ENCODE data around the gene CD2AP. TPM values are rescaled to one million over a fixed set of nuclear protein-coding genes. Genes with fewer than 3 reads are reported as not detected.

CD2AP gene
- polyA plus RNA-seq, 1 experiment: 12.5 TPM

DNA sequence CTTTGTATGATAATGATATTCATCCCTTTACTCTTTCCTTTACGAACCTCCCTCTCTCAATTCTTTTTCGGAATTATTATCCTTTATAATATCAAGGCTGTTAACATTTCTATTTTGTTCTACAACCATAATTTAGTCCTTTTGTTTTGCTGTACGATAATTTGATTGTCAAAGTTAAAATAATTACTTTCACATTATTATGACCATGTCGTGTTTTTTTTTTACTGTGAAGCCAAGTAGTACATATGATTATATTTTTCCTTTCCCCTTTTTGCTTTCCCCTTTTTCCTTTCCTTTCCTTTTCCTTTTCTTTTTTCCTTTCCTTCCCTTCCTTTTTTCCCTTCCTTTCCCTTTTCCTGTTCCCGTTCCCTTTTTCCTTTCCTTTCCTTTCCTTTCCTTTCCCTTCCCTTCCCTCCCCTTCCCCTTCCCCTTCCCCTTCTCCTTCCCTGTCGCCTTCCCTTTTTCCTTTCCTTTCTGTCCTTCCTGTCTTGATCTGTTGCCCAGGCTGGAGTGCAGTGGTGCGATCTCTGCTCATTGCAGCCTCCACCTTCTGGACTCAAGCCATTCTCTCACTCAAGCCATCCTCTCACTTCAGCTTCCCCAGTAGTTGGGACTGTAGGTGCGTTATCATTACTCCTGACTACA lies 19.5 kb downstream of the CD2AP start:
- Histone ChIP-seq H3K4me3 (ENCODE audit: low read depth, low read length) (no peak overlapping the region), H3K9me3 (ENCODE audit: control insufficient read depth, insufficient read depth, low read length) (no peaks in the 10 kb centered on the region), H3K27ac (ENCODE audit: low read depth, low read length) (no peak overlapping the region), H3K27me3 (ENCODE audit: control insufficient read depth, insufficient read depth, low read length) (no peaks in the 10 kb centered on the region)
- ChIA-PET POLR2A (no interaction called here), CTCF (no interaction called here)
- DNase-seq (ENCODE audit: low read depth, low spot score): no peak
- TF ChIP-seq, protein P1, sequence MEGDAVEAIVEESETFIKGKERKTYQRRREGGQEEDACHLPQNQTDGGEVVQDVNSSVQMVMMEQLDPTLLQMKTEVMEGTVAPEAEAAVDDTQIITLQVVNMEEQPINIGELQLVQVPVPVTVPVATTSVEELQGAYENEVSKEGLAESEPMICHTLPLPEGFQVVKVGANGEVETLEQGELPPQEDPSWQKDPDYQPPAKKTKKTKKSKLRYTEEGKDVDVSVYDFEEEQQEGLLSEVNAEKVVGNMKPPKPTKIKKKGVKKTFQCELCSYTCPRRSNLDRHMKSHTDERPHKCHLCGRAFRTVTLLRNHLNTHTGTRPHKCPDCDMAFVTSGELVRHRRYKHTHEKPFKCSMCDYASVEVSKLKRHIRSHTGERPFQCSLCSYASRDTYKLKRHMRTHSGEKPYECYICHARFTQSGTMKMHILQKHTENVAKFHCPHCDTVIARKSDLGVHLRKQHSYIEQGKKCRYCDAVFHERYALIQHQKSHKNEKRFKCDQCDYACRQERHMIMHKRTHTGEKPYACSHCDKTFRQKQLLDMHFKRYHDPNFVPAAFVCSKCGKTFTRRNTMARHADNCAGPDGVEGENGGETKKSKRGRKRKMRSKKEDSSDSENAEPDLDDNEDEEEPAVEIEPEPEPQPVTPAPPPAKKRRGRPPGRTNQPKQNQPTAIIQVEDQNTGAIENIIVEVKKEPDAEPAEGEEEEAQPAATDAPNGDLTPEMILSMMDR (IDR thresholded peaks at IDR 0.05; ENCODE audit: low read depth, low read length): no peak

DNA sequence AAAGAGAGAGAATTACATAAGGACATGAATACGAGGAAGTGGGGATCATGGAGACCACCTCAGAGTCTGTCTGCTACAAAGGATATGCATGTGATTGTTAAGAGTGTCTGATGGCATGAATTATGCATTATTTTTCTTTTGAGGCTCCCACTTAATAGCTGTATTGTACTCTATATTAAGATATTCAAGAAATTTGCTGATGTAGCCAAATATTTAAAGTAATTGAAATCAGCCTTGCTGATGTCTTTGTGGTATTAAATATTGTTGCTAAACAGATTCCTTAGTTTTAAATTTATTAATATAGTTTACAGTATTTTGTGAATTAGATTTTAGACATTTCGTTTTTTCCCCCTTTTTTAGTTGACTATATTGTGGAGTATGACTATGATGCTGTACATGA lies 25.3 kb downstream of the CD2AP start:
- TF ChIP-seq, protein P1 (IDR thresholded peaks at IDR 0.05; ENCODE audit: low read depth, low read length): no peak
- no peaks in the 10 kb centered on the region; the same call in 1 of the 2 replicates for H3K9me3 ChIP-seq (ENCODE audit: control insufficient read depth, insufficient read depth, low read length)
- no peak overlapping the region for H3K27ac ChIP-seq (ENCODE audit: low read depth, low read length)
- no peak for DNase-seq (ENCODE audit: low read depth, low spot score)
- H3K27me3 ChIP-seq (ENCODE audit: control insufficient read depth, insufficient read depth, low read length): no peaks in the 10 kb centered on the region
- POLR2A ChIA-PET: no interaction called here
- no peak overlapping the region for H3K4me3 ChIP-seq (ENCODE audit: low read depth, low read length)
- CTCF ChIA-PET: no interaction called here

DNA sequence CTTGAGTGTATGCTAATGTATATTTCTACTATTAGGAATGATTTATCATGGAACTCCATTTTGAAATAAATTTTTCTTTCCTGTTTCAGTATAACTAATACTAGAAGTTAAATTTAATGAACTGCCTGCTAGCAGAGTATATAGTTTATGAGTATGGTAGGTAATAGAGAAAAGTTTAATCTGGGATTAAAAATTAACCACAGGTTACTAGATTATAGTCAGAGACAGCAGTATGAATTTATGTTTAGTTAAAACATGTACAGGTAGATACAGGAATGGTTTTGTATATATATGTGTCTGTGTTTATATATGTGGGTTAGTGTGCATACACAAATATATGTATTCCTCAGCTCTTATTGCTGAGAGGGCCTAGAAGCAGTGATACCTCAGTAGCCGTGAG lies 32.3 kb downstream of the CD2AP start:
- no peaks in the 10 kb centered on the region for H3K27me3 ChIP-seq (ENCODE audit: control insufficient read depth, insufficient read depth, low read length)
- ChIA-PET POLR2A (no interaction called here), CTCF (no interaction called here)
- no peak overlapping the region for H3K4me3 ChIP-seq (ENCODE audit: low read depth, low read length)
- no peak overlapping the region for H3K27ac ChIP-seq (ENCODE audit: low read depth, low read length)
- TF ChIP-seq, protein P1 (IDR thresholded peaks at IDR 0.05; ENCODE audit: low read depth, low read length): no peak
- DNase-seq (ENCODE audit: low read depth, low spot score): no peak
- peaks cover 6% of the 10 kb centered on the region; the same call in 1 of the 2 replicates for H3K9me3 ChIP-seq (ENCODE audit: control insufficient read depth, insufficient read depth, low read length)

DNA sequence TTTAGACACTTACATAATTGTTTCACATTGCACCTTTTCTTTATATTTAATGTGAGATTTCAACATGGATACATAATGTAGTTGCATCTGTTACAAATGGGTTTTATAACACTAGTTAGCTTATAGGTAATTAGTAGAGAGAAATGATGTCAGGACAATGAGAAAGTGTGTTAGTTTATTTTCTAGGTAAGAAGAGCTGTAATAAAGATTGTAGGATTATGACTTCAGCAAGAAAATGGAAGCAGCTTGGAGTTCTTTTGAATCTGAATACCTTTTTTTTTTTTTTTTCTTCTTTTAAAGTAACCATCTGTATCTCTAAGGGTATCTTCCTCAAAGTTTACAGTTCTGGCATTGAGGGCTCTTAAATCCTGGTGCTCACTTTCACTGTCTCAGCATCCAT lies 35.3 kb downstream of the CD2AP start:
- Histone ChIP-seq H3K27me3 (ENCODE audit: control insufficient read depth, insufficient read depth, low read length) (no peaks in the 10 kb centered on the region), H3K27ac (ENCODE audit: low read depth, low read length) (no peak overlapping the region), H3K4me3 (ENCODE audit: low read depth, low read length) (no peak overlapping the region), H3K9me3 (ENCODE audit: control insufficient read depth, insufficient read depth, low read length) (peaks cover 6% of the 10 kb centered on the region; the same call in 1 of the 2 replicates)
- TF ChIP-seq, protein P1 (IDR thresholded peaks at IDR 0.05; ENCODE audit: low read depth, low read length): no peak
- ChIA-PET POLR2A (no interaction called here), CTCF (no interaction called here)
- no peak for DNase-seq (ENCODE audit: low read depth, low spot score)

DNA sequence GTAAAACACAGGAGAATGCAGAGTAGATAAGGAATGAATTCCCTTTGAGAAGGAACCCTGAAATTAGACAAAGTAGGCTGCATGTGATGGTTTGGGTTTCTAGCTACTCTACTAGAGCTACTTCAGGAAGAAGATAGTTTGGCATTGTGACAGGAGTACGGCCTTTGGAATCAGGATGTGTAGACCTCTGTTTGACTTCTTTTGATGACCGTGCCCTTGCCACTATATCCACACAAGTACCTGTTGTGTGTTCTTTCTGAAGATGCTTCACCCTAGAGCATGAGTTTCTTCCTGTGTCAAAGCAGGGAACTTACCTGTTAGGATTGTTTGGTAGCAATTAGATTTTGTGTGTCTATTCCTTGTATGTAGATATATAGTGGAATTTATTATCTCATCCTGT lies 41.7 kb downstream of the CD2AP start:
- no peaks in the 10 kb centered on the region for H3K9me3 ChIP-seq (ENCODE audit: control insufficient read depth, insufficient read depth, low read length)
- CTCF ChIA-PET: no interaction called here
- H3K27me3 ChIP-seq (ENCODE audit: control insufficient read depth, insufficient read depth, low read length): no peaks in the 10 kb centered on the region
- H3K4me3 ChIP-seq (ENCODE audit: low read depth, low read length): no peak overlapping the region
- H3K27ac ChIP-seq (ENCODE audit: low read depth, low read length): no peak overlapping the region
- POLR2A ChIA-PET: no interaction called here
- DNase-seq (ENCODE audit: low read depth, low spot score): no peak
- TF ChIP-seq, protein P1 (IDR thresholded peaks at IDR 0.05; ENCODE audit: low read depth, low read length): no peak
